GM12875 (cell line): ENCODE results near the gene NCKAP1.

Source experiments
- H3K4me3 ChIP-seq: one replicate; pipeline ENCODE4 v1.5.1; 2011; ENCODE audit warnings: low read depth, low read length, control low read depth
- TF ChIP-seq, protein P1 (sequence below): IDR thresholded peaks from 2 replicates; pipeline ENCODE4 v1.5.1; 2011; ENCODE audit warnings: low read depth, mild to moderate bottlenecking, control low read depth, inconsistent platforms, low read length, moderate library complexity, borderline replicate concordance; ENCODE audit not compliant: insufficient read depth

Gene NCKAP1

DNA sequence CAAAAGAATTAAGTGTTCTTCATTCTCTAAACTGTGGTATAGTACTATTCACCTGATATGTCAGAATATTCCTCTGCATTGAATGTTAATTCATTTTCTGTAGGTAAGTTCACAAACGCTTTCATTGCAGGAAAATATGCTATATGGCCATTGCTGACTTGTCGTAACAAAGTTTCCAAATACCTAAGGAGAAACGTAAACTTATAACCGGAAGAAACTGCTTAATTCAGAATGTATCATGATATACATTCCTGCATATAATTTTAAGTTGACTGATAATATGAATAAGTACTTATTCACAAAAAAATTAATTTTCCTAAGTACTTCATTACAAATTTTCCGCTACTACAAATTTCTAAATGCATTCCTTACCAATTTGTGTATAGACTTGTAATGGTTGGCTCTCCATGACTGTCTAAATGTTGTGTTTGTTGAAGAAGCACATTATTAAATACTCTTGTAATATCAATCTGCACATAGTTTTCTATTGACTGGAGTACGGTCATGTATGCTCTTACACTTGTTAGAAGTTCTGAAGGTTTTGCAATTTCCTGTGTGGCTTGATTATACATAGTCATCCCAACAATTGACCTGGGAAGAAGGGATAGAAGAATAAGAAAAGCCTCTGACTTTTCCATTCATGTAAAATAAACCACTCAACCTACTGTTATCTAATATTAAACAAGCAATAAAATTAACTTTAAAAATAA is 85.4 kb downstream of the NCKAP1 start:
- TF ChIP-seq, protein P1, sequence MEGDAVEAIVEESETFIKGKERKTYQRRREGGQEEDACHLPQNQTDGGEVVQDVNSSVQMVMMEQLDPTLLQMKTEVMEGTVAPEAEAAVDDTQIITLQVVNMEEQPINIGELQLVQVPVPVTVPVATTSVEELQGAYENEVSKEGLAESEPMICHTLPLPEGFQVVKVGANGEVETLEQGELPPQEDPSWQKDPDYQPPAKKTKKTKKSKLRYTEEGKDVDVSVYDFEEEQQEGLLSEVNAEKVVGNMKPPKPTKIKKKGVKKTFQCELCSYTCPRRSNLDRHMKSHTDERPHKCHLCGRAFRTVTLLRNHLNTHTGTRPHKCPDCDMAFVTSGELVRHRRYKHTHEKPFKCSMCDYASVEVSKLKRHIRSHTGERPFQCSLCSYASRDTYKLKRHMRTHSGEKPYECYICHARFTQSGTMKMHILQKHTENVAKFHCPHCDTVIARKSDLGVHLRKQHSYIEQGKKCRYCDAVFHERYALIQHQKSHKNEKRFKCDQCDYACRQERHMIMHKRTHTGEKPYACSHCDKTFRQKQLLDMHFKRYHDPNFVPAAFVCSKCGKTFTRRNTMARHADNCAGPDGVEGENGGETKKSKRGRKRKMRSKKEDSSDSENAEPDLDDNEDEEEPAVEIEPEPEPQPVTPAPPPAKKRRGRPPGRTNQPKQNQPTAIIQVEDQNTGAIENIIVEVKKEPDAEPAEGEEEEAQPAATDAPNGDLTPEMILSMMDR: no peak
- H3K4me3 ChIP-seq: no peak overlapping the region

GRCh38 chr2:182951948-182952663 is 86.2 kb downstream of the NCKAP1 start:
- TF ChIP-seq, protein P1: no peak
- H3K4me3 ChIP-seq: no peak overlapping the region

DNA sequence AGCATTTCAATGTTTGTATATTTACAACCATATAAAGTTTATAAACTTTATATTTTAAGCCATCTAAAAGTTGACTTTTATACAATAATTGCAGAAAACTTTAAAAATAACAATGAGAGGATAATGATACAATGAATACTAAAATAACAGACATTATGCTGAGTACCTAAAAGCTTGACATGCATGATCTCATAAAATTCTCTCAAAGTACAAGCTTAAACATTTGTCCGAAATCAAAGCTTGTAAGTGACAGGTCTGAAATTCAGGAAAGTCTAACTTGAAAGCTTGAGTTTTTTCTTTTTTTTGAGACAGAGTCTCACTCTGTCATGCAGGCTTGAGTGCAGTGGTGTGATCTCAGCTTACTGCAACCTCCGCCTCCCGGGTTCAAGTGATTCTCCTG is 87.7 kb downstream of the NCKAP1 start:
- TF ChIP-seq, protein P1: no peak

GRCh38 chr2:182949572-182950189 is 88.6 kb downstream of the NCKAP1 start:
- TF ChIP-seq, protein P1: no peak
- H3K4me3 ChIP-seq: no peak overlapping the region

More for the DNA sequence above, 87.7 kb downstream of the NCKAP1 start:
- no peak overlapping the region for H3K4me3 ChIP-seq

DNA sequence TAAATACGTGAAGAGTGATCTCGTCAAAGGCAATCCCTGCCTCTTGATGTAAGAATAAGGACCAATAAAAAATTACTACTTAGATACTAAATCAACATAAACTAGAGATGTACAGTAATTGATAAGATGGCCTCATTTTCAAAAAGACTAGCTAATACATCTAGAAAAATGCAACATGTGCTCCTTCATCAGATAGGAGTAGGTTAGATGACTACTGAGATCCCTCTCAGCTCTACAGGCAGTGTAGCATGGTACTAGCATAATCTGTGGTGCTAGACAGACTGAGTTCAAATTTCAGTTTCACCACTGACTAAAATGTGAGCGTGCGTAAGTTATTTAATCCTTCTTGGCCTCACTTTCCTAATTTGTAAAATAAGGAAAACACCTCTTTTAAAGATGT is 89.2 kb downstream of the NCKAP1 start:
- no peak overlapping the region for H3K4me3 ChIP-seq

DNA sequence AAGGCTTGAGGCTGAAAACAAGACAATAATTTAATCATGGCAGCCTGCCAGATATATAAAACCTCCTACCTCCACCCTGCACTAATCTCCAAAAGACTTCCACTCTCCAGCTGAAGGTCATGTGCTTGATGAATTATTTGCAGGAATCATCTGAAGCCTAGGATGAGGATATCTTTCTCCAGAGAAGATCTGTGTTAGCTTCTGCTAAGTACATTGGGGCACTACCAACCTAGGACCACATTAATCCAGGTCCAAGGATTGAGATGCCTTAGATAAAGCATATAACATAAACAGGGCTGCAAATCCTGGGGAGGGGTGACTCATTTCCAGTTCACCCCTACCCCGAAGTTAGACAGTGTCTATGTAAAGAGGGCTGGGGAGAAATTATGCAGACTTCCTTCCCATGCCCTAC is 91.3 kb downstream of the NCKAP1 start:
- no peak overlapping the region for H3K4me3 ChIP-seq
- TF ChIP-seq, protein P1: no peak

More for the DNA sequence above, 89.2 kb downstream of the NCKAP1 start:
- TF ChIP-seq, protein P1: no peak
